ENCODE results near the gene CEACAM16. TPM values are rescaled to one million over a fixed set of nuclear protein-coding genes. Genes with fewer than 3 reads are reported as not detected.
A peak's percentile ranks its signal among the peaks of the same experiment; 100 is the strongest.

CEACAM16 gene, protein sequence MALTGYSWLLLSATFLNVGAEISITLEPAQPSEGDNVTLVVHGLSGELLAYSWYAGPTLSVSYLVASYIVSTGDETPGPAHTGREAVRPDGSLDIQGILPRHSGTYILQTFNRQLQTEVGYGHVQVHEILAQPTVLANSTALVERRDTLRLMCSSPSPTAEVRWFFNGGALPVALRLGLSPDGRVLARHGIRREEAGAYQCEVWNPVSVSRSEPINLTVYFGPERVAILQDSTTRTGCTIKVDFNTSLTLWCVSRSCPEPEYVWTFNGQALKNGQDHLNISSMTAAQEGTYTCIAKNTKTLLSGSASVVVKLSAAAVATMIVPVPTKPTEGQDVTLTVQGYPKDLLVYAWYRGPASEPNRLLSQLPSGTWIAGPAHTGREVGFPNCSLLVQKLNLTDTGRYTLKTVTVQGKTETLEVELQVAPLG
- not detected for total RNA-seq

DNA sequence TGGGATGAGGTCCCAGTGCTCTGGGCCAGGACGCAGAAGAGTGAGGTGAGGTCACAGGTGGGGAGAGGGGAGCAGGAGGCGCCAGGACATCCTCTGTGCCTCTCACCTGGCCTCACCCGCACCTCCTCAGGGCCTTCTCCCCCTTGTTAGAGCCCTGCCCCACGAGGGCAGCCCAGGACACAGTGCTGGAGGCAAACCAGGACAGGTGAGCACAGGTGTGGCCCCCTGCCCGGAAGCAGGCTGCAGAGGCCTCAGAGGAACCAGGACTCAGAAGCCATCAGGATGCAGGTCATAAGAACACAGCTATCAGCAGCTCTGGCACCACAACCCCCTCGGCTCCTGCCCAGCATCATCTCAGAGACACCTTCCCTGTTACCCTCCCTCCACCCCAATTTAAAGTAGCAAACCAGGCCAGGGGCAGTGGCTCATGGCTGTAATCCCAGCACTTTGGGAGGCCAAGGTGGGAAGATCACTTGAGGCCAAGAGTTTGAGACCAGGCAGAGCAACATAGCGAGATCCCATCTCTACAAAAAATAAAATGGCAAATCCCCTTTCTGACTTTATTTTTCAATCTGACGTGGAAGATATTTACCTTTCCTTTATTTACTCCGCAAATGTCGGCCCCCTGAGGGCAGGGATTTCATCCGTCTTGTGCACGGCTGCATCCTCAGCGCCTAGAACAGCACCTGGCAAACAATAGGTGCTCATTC lies at the start of gene CEACAM16:
CEACAM16 (plus strand) TSS at position 660 of the 710 bp plus-strand sequence. CDS start 2,306 bp downstream, outside the sequence.
- intact Hi-C loops (cut with DNase I; ENCODE audit: low total_unique reads) (no loop called here), in situ Hi-C loops (cut with MboI; ENCODE audit: low sequenced_read_pairs in 4 of 4) (no loop called here)
- no peaks in the 10 kb centered on the region for H3K4me1 ChIP-seq
- no peak within 1 kb of the TSS for H3K4me3 ChIP-seq
- H3K27me3 ChIP-seq, result no peaks in the 10 kb centered on the region
- H3K36me3 ChIP-seq, result no peaks in the 10 kb centered on the region
- no peak within 1 kb of the TSS for H3K27ac ChIP-seq
- DNase-seq, result no peak
- H3K9me3 ChIP-seq, result no peaks in the 10 kb centered on the region
- ATAC-seq, result no peak
- no peak for TF ChIP-seq POLR2A (IDR thresholded peaks at IDR 0.05)
- TF ChIP-seq, protein P1, sequence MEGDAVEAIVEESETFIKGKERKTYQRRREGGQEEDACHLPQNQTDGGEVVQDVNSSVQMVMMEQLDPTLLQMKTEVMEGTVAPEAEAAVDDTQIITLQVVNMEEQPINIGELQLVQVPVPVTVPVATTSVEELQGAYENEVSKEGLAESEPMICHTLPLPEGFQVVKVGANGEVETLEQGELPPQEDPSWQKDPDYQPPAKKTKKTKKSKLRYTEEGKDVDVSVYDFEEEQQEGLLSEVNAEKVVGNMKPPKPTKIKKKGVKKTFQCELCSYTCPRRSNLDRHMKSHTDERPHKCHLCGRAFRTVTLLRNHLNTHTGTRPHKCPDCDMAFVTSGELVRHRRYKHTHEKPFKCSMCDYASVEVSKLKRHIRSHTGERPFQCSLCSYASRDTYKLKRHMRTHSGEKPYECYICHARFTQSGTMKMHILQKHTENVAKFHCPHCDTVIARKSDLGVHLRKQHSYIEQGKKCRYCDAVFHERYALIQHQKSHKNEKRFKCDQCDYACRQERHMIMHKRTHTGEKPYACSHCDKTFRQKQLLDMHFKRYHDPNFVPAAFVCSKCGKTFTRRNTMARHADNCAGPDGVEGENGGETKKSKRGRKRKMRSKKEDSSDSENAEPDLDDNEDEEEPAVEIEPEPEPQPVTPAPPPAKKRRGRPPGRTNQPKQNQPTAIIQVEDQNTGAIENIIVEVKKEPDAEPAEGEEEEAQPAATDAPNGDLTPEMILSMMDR (IDR thresholded peaks at IDR 0.05 in 4 of 5, conservative IDR thresholded peaks at IDR 0.05 in 1 of 5), result no peak

DNA sequence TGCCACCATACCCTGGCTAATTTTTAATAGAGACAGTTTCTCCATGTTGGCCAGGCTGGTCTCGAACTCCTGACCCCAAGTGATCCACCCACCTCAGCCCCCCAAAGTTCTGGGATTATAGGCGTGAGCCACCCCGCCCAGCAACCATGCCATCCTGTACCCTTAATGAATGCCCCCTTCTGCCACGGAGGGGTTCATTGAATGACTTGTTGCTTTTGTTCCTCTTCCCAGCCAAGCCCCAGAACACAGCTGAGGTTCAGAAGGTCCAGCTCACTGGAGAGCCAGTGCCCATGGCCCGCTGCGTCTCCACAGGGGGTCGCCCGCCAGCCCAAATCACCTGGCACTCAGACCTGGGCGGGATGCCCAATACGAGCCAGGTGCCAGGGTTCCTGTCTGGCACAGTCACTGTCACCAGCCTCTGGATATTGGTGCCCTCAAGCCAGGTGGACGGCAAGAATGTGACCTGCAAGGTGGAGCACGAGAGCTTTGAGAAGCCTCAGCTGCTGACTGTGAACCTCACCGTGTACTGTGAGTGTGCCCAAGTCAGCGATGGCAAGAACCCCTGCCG lies 49.3 kb upstream of the CEACAM16 start:
- H3K4me3 ChIP-seq, result no peak overlapping the region
- DNase-seq (no peak), ATAC-seq (no peak)
- H3K36me3 ChIP-seq, result peaks cover 0 to 47% of the 10 kb centered on the region in 2 donors
- in situ Hi-C loops (cut with MboI; ENCODE audit: low sequenced_read_pairs in 4 of 4), result no loop called here
- intact Hi-C loops (cut with DNase I; ENCODE audit: low total_unique reads), result no loop called here
- no peaks in the 10 kb centered on the region for H3K9me3 ChIP-seq
- peak overlapping the region in 3 of 4 donors; percentile 71 to 83 (median 81) for H3K27ac ChIP-seq
- TF ChIP-seq POLR2A (IDR thresholded peaks at IDR 0.05), result no peak
- TF ChIP-seq, protein P1 (IDR thresholded peaks at IDR 0.05 in 4 of 5, conservative IDR thresholded peaks at IDR 0.05 in 1 of 5), result no peak
- peaks cover 30 to 39% of the 10 kb centered on the region in 2 donors for H3K4me1 ChIP-seq
- H3K27me3 ChIP-seq, result no peaks in the 10 kb centered on the region

DNA sequence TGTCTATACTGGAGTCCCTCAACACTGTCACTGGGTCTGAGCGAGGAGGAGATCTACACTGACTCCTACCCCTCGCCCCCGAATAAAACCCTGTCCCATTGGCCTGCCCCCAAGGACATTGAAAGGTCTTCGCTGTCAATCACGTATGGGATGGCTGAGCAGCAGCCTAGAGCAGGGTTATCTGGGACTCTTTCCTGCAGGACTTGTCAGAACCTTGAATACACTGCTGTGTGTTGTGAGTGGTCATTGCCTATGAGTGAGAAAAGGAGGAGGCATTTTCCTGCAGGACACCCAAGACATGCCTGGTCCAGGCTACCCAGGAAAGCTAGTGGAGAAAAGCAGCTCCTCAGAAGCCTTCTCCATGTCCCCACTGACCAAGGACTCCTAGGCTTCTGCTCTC lies 45.6 kb upstream of the CEACAM16 start:
- no peak for TF ChIP-seq POLR2A (IDR thresholded peaks at IDR 0.05)
- TF ChIP-seq, protein P1 (IDR thresholded peaks at IDR 0.05 in 4 of 5, conservative IDR thresholded peaks at IDR 0.05 in 1 of 5), result no peak
- no peak overlapping the region for H3K27ac ChIP-seq
- no peaks in the 10 kb centered on the region for H3K27me3 ChIP-seq
- in situ Hi-C loops (cut with MboI; ENCODE audit: low sequenced_read_pairs in 4 of 4) (no loop called here), intact Hi-C loops (cut with DNase I; ENCODE audit: low total_unique reads) (no loop called here)
- H3K36me3 ChIP-seq, result peaks cover 0 to 78% of the 10 kb centered on the region in 2 donors
- peaks cover 10 to 14% of the 10 kb centered on the region in 2 donors for H3K4me1 ChIP-seq
- no peak overlapping the region for H3K4me3 ChIP-seq
- ATAC-seq (no peak), DNase-seq (no peak)
- H3K9me3 ChIP-seq, result no peaks in the 10 kb centered on the region

DNA sequence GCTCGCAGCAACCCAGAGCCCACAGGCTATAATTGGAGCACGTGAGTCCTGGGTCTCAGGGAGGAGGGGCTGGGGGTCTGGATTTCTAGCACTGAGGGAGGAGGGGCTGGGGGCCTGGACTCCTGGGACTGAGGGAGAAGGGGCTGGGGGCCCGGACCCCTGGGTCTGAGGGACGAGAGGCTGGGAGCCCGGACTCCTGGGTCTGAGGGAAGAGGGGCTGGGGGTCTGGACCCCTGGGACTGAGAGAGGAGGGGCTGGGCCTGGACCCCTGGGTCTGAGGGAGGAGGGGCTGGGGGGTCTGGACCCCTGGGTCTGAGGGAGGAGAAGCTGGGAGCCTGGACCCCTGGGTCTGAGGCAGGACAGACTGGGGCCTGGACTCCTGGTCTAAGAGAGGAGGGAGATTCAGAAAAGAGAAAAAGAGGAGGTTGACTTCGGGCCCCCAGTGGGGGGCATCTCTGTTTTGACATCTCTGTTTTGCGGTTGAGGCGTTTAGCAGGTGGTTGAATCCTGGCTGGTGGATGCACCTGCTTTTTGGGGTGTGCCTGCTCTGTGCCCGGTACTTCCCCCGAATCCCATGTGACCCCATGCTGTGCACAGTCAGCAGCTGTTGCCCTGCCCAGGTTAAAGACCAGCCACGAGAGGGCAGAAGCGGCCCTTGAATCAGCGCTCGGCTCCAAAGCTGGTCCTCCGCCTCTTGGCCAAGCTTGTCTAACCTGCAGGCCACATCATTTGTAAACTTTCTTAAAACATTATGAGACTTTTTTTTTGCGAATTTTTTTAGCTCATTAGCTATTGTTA lies 44.8 kb upstream of the CEACAM16 start:
- Histone ChIP-seq H3K4me3 (no peak overlapping the region), H3K27me3 (no peaks in the 10 kb centered on the region), H3K27ac (peak overlapping the region in 2 of 4 donors; percentile 38 to 45), H3K36me3 (peaks cover 0 to 86% of the 10 kb centered on the region in 2 donors), H3K9me3 (no peaks in the 10 kb centered on the region), H3K4me1 (peaks cover 1 to 6% of the 10 kb centered on the region in 2 donors)
- TF ChIP-seq, protein P1 (IDR thresholded peaks at IDR 0.05 in 4 of 5, conservative IDR thresholded peaks at IDR 0.05 in 1 of 5), result peak; percentile 29 to 66 (median 56)
- TF ChIP-seq POLR2A (IDR thresholded peaks at IDR 0.05), result no peak
- ATAC-seq (peak; percentile 72 to 80), DNase-seq (peak; percentile 37 to 65)
- in situ Hi-C loops (cut with MboI; ENCODE audit: low sequenced_read_pairs in 4 of 4) (no loop called here), intact Hi-C loops (cut with DNase I; ENCODE audit: low total_unique reads) (no loop called here)
